Epithelial cell of prostate (primary cell): ENCODE measurements around the gene PID1.
"Not testable (repeated sequence)": the region's sequence is repeated elsewhere in the genome, so short reads cannot be mapped to it uniquely, and the experiment has no call there.

ENCODE experiments used
- DNase-seq: peaks from one replicate; pipeline ENCODE4 v3.0.0-alpha.2; 2011; ENCODE audit warnings: low read depth, low spot score
- H3K27ac ChIP-seq: fragments of 450-650 bp; 2 replicates; pipeline ENCODE4 v1.5.1; 2017; ENCODE audit warnings: mild to moderate bottlenecking

The PID1 gene

GRCh38 chr2:229221641-229222040 lies 49.4 kb downstream of the PID1 start:
- H3K27ac ChIP-seq = no peak overlapping the region
- DNase-seq = no peak

DNA sequence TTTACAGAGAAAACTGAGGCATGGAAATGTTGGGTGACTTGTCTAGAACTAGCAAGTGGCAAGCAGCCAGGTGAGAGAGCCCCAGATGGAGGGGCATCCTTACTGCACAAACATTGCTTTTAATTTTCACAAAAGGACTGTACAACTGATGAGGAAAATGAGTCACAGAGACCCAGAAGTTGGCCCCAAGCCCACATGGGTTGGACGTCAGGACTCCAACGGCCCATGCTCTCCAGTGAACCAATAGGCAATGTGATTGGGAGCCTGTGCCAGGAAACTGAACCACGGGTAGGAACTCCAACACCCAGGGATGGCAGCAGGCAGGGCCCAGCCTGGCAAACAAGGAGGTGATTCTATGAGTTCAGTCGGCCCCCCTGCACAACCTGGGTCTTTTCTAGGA lies 50.8 kb downstream of the PID1 start:
- DNase-seq = no peak

DNA sequence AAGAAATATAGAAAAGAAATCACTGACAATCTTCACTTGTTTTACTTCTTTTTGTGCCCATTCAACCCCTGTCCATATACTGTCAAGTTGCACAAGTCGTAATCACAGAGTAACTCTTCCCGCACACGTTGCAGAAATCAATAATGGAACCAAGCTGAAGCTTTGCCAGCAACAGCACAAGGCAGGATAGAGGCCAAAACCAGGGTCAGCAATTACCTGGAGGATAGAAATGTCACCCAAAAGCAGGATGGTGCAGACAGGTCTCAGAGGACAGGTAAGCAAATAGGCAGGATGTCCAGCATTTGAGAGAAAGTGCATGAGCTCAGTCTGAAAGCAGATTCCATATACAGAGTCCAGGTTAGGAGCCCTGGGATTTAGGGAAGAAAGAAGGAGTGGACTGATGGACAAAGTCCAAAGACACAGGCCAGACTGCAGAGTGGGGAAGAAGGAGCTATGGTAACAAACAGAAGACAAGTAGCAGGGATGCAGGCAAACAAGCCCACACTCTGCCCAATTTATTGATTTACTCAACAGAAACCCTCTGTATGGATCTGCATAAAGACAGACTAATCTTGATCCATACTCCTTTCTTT lies 52.7 kb downstream of the PID1 start:
- H3K27ac ChIP-seq = no peak overlapping the region
- DNase-seq = no peak

More for the DNA sequence above, 50.8 kb downstream of the PID1 start:
- no peak overlapping the region for H3K27ac ChIP-seq

DNA sequence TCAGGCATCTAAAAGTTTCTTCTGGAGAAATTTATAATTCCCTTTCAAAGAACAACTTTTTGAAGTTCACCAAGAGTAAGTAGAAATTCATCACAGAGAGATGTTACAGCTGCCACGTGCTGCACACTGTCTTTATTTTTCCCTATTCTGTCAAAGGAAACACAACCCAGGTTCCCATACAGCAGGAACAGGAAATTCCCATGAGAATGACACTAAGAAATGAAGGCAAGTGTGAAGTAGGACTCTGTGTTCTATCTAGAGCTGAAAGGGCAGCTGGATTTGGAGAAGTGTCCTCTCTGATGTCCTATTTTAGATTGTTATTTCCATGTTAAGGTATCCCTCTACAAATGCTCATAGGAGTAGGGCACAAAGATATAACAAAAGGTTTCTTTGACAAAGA lies 58.8 kb downstream of the PID1 start:
- no peak for DNase-seq
- H3K27ac ChIP-seq = no peak overlapping the region

DNA sequence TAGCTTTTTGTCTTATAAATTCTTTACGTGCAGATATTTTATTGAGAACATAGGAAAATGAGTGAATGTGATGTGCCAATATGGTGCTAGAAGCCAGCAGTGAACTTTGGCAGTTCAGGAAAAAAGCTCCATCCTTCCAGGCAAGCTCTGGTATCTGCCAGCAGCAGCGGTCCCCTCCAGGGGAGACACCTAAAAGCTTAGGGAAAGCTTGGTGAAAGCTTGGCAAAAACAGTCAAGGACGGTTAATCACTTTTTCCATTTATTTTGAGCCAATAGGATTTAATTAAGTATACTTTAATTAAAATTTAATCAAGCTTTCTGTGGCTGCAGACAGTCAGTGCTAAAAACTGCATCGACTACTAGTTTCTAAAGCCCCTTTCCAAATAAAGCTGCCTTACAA lies 60.4 kb downstream of the PID1 start:
- DNase-seq = no peak

GRCh38 chr2:229206548-229206947 lies 64.5 kb downstream of the PID1 start:
- no peak overlapping the region for H3K27ac ChIP-seq

More for the DNA sequence above, 60.4 kb downstream of the PID1 start:
- H3K27ac ChIP-seq = no peak overlapping the region

DNA sequence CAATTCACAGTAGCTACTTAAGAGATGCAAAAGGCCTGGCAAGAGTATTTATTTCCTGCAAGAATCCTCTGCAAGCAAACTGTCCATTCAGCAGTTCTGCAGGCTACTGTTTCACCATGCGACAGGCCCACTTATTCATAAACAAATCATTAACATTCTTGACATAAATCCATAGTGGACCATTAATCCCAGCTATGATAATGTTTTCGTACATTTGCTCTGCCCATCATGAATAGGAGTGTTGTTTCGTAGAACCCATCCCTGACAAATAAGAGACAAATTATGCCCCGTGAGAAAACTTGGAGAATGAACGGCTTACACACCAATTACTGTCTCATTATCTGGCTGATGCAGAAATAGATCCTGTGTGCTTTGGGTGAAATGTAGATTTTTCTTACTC lies 65.4 kb downstream of the PID1 start:
- no peak for DNase-seq
- H3K27ac ChIP-seq = no peak overlapping the region

More at GRCh38 chr2:229206548-229206947, 64.5 kb downstream of the PID1 start:
- DNase-seq = no peak

DNA sequence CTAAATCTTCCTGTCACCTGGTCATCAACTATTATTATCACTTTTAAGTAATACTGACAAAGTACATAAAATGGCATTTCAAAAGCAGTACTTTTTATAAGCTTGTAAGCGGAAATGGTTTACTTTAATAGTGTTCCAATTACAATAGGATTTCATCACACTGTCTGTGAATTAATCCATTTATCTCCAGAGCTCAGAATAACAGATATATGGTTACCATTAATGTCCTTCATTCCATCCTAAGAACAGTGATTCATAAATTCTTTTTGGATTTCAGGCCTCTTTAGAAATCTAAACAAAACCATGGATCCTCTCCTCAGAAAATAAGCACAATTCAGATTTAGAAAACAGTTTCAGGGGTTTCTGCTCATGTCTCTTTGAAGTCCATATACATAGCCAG lies 68.4 kb downstream of the PID1 start:
- no peak overlapping the region for H3K27ac ChIP-seq
- DNase-seq = no peak

DNA sequence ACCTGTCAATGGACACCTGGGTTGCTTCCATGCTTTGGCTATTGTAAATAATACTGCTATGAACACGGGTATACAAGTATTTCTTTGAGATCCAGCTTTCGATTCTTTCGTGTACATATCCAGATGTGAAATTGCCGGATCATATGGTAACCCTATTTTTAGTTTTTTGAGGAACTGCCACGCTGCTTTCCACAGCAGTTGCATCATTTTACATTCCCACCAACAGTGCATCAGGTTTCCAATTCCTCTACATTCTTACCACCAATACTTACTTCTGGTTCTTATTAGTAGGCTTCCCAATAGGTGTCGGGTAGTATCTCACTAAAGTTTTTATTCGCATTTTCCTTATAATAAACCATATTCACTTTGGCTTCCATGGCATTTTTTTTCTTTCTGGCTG lies 69.6 kb downstream of the PID1 start:
- H3K27ac ChIP-seq = no peak overlapping the region
- DNase-seq = no peak

- no peak for DNase-seq
- no peak overlapping the region for H3K27ac ChIP-seq
These were observed 71.8 kb downstream of the PID1 start for GRCh38 chr2:229199267-229199666.

DNA sequence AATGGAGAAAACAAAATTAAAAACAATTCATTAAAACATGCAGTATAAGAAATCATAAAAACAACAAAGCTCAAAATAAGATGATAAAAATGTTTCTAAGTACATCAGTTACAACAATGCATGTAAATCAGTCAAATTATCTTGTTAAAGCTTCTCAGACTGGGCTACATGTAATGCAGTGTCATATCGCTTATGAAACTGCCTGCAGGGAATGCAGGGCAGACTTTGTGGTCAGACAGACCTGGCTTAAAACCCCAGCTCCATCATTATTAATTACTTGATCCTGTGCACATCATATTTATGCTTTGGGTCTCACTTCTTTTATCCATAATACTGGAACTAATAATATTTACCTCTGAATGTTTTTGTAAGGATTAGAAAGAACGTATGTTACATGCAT lies 74.6 kb downstream of the PID1 start:
- H3K27ac ChIP-seq = no peak overlapping the region
- DNase-seq = no peak

GRCh38 chr2:229195346-229195947 lies 75.6 kb downstream of the PID1 start:
- no peak for DNase-seq
- H3K27ac ChIP-seq = no peak overlapping the region

GRCh38 chr2:229193281-229193680 lies 77.8 kb downstream of the PID1 start:
- no peak for DNase-seq
- H3K27ac ChIP-seq = no peak overlapping the region

DNA sequence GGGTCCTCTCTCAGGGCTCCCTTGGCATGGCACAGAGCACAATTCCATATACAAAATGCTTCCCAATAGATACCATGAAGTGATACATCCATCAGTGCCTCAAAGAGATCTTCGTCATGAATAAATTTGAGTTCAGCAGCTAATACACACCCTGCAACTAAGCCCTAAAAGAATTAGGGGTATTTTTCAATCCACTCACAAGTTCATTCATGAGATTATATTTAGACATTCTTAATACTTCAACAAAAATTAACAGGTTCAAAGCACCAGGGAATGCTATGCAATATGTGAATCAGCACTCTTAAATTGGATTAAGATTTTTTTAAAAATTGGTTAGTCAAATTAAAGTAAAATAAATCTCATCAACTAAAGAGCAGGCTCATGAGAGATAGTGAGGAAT lies 79.7 kb downstream of the PID1 start:
- DNase-seq = no peak
- H3K27ac ChIP-seq = no peak overlapping the region

GRCh38 chr2:229187123-229187522 lies 84.0 kb downstream of the PID1 start:
- not testable (repeated sequence) for H3K27ac ChIP-seq, DNase-seq

- no peak for DNase-seq
- H3K27ac ChIP-seq = no peak overlapping the region
These were observed 89.4 kb downstream of the PID1 start for GRCh38 chr2:229181641-229182040.

GRCh38 chr2:229180658-229181057 lies 90.4 kb downstream of the PID1 start:
- no peak for DNase-seq
- H3K27ac ChIP-seq = no peak overlapping the region

DNA sequence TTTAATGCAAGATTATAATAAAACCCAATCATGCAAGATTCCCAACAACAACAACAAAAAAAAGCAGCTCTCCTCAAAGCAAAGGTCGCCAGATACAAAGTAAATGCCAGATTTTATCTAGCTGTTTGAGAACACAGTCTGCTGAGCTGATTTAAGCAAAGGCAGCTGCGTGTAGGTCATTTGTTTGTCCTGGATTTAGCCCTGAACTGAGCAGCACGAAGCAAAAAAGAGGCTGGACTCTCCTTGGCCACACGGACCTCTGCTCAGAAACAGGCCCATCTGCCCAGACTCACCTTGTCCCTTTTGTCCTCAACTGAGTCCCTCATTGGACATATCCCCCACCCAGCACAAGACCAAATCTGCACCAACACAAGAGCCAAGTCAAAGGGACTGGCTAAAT lies 91.5 kb downstream of the PID1 start:
- no peak for DNase-seq
- H3K27ac ChIP-seq = no peak overlapping the region

DNA sequence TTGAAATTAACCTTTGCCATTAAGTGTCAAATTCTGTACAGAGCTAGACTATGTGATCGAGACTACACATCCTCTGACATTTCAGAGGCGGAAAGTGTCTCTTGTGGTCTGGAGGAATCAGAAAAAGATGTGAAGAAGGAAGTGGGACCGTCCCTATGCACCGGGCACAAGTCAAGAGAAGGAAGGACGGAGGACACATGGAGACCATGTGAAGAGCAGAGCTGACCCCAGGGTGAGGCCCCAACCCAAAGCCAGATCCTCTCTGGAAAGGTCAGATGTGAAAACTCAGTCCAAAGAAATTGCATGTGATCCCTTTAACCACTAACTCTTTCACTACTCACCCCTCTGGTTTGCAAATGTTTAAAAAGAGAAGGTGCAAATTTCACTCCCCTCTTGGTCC lies 92.4 kb downstream of the PID1 start:
- no peak for DNase-seq
- H3K27ac ChIP-seq = no peak overlapping the region

DNA sequence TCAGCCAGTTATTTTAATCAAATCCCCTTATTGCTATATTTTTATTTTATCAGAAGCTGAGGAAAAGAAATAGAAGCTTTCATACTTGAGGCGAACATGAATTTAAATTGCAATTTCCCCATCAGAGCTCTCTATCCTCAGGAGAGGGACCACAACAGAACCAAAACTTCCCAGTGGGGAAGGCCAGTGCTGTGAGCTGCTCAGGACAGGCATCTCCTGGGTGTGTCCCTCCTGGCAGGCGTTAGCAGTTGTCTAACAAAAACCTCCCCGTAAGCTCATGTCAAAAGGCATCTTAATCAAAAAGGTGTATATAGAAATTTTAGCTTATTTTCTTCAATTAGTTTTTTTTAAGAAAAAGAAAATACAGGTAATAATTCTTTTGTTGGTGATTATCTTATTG lies 93.0 kb downstream of the PID1 start:
- H3K27ac ChIP-seq = no peak overlapping the region
- no peak for DNase-seq

GRCh38 chr2:229176136-229176535 lies 95.0 kb downstream of the PID1 start:
- DNase-seq = no peak
- no peak overlapping the region for H3K27ac ChIP-seq

- no peak for DNase-seq
- no peak overlapping the region for H3K27ac ChIP-seq
These were observed 95.6 kb downstream of the PID1 start for GRCh38 chr2:229175497-229175863.
